Measurements from ENCODE around the gene UBE2M.
A peak's percentile ranks its signal among the peaks of the same experiment; 100 is the strongest.
"Not testable (repeated sequence)": the region's sequence is repeated elsewhere in the genome, so short reads cannot be mapped to it uniquely, and the experiment has no call there.

Gene UBE2M

GRCh38 chr19:58555369-58555885 lies 3.0 kb downstream of the UBE2M start:
- no peak for DNase-seq (ENCODE audit: low spot score)

- peak; percentile 99 for DNase-seq (ENCODE audit: low spot score)
These were observed 3.7 kb downstream of the UBE2M start, which contains the start of gene CHMP2A for GRCh38 chr19:58554494-58555368. CHMP2A (minus strand) TSS chr19:58555105; CDS start chr19:58554212, 893 bp downstream.

- DNase-seq (ENCODE audit: low spot score), result no peak
These were observed 4.5 kb downstream of the UBE2M start for GRCh38 chr19:58553799-58554493.

GRCh38 chr19:58552655-58553054 lies 5.8 kb downstream of the UBE2M start:
- DNase-seq (ENCODE audit: low spot score), result no peak

GRCh38 chr19:58551577-58552471 lies 6.6 kb downstream of the UBE2M start:
- DNase-seq (ENCODE audit: low spot score), result no peak

GRCh38 chr19:58551123-58551497 lies 7.3 kb downstream of the UBE2M start:
- no peak for DNase-seq (ENCODE audit: low spot score)

GRCh38 chr19:58550362-58551122 lies 7.9 kb downstream of the UBE2M start:
- no peak for DNase-seq (ENCODE audit: low spot score)

- DNase-seq (ENCODE audit: low spot score), result no peak
These were observed 8.6 kb downstream of the UBE2M start for GRCh38 chr19:58549664-58550361.

- no peak for DNase-seq (ENCODE audit: low spot score)
These were observed 9.3 kb downstream of the UBE2M start for GRCh38 chr19:58548859-58549663.

- DNase-seq (ENCODE audit: low spot score), result no peak
These were observed 10.8 kb downstream of the UBE2M start for GRCh38 chr19:58547323-58548312.

GRCh38 chr19:58546019-58546530 lies 12.3 kb downstream of the UBE2M start:
- DNase-seq (ENCODE audit: low spot score), result no peak

- DNase-seq (ENCODE audit: low spot score), result no peak
These were observed 13.0 kb downstream of the UBE2M start for GRCh38 chr19:58545286-58546018.

- no peak for DNase-seq (ENCODE audit: low spot score)
These were observed 13.7 kb downstream of the UBE2M start for GRCh38 chr19:58544591-58545285.

- peak; percentile 100 for DNase-seq (ENCODE audit: low spot score)
These were observed 14.4 kb downstream of the UBE2M start, which contains the start of gene TRIM28 for GRCh38 chr19:58543826-58544590. TRIM28 (plus strand) TSS chr19:58544064; CDS start chr19:58544758, 694 bp downstream.

GRCh38 chr19:58542641-58543372 lies 15.6 kb downstream of the UBE2M start:
- not testable (repeated sequence) for DNase-seq (ENCODE audit: low spot score)
